LNCaP clone FGC (cell line): ENCODE measurements around the gene RPS19.

Source experiments
- DNase-seq: peaks from one replicate; pipeline ENCODE4 v3.0.0-alpha.2; 2011; ENCODE audit warnings: low read depth
- H3K4me3 ChIP-seq: 2 replicates; pipeline ENCODE4 v1.5.1; 2011; ENCODE audit warnings: mild to moderate bottlenecking, low read depth, low read length, control low read depth
- TF ChIP-seq, protein P1 (sequence below): IDR thresholded peaks from 2 replicates; pipeline ENCODE4 v1.5.1; 2012; ENCODE audit warnings: mild to moderate bottlenecking; ENCODE audit not compliant: control insufficient read depth, insufficient read depth; ENCODE audit errors: extremely low read depth

RPS19 gene

DNA sequence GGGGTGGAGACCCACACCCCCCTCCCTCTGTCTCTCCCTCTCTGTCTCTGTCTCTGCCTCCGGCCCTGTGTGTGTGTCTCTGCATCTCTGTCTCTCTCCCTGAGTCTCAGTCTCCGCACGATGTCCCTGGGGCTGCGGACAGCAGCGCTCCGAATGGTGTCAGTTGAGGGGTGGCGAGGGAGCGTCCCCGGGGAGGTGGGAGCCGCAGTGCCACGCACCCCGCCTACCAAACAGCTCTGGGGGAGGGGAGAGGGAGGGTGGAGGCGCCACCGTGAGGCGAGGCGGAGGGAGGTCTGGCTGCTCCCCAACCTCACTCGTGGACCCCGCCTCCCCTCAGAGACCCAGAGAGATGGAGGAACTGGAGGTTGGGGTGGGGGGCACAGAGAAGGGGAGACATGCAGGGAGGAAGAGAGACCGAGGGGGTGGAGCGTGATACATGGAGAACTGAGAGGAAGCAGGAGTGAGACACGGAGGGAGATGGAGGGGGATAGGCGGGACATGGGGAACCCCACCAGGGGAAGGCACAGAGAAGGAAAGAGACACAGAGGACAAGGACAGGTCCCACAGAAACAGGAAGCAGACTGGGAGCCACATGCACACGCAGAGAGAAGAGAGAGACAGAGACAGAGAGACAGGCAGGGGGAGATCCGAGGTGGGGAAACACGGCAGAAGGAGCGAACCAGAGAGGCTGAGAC lies 61.0 kb downstream of the RPS19 start:
- no peak for DNase-seq
- TF ChIP-seq, protein P1, sequence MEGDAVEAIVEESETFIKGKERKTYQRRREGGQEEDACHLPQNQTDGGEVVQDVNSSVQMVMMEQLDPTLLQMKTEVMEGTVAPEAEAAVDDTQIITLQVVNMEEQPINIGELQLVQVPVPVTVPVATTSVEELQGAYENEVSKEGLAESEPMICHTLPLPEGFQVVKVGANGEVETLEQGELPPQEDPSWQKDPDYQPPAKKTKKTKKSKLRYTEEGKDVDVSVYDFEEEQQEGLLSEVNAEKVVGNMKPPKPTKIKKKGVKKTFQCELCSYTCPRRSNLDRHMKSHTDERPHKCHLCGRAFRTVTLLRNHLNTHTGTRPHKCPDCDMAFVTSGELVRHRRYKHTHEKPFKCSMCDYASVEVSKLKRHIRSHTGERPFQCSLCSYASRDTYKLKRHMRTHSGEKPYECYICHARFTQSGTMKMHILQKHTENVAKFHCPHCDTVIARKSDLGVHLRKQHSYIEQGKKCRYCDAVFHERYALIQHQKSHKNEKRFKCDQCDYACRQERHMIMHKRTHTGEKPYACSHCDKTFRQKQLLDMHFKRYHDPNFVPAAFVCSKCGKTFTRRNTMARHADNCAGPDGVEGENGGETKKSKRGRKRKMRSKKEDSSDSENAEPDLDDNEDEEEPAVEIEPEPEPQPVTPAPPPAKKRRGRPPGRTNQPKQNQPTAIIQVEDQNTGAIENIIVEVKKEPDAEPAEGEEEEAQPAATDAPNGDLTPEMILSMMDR, result no peak
- no peak overlapping the region for H3K4me3 ChIP-seq

DNA sequence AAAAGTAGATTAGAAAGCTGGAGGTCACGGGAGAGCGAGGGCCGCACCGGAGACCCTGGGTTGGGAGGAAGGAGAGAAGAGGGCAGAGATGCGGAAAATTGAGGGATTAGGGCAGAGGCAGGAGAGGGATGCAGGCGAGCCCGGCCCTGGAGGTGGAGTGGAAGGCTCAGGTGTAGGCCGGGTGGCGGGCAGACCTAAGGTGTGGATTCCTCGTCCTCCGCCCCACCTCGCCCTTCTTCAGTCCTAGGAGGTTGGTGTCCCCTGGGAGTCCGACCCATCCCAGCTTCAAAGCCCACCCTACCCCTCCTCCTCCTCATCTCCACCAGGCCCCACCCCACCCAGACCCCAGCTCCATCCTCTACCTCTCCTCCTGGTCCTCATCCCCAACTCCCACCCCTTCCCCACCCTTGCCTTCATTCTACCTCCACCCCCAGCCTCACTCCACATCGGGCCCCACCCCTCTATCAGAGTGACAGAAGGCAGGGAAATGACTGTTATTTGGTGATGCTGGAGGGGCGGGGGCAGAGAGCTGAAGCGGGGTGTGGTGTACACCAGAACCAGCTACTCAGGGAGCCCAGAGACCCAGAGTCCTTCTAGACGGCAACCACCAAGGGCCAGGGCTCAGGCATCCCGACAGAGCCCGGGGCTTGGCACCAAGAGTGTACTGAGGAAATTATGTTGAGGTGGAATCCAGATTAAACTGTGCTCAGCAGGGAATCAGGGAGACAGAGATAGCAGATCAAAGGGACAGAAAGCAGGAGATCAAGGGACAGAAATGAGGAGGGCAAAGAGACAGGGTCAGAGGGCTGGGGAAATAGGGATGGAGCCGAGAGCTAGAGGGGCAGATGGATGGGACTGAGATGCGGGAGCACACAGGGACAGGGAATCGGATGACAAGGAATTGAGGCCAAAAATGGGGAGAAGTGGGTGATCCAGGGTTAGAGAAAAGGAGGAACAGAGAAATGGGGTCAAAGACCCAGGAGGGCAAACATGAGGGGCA lies 61.8 kb downstream of the RPS19 start:
- DNase-seq, result no peak
- H3K4me3 ChIP-seq, result no peak overlapping the region
- TF ChIP-seq, protein P1, result no peak
